Right ventricle myocardium inferior (tissue), 1 donor: ENCODE results near the gene L1CAM. TPM values are rescaled to one million over a fixed set of nuclear protein-coding genes. Genes with fewer than 3 reads are reported as not detected.

Experiments
- ATAC-seq: fragments of 200-7000 bp; cut with Tn5 transposase; one replicate; pipeline ENCODE4 v1.9.1; 2020; ENCODE audit warnings: mild to moderate bottlenecking, moderate library complexity
- DNase-seq: peaks from one replicate; pipeline ENCODE4 v3.0.0; 2021; ENCODE audit errors: missing footprints
- intact Hi-C: fragments of 100-400 bp; cut with DNase I; formaldehyde crosslinking; loops from one replicate; pipeline ENCODE4 v1.11.0; 2022
- total RNA-seq: library from RNA; stranded (reverse); fragmentation: NEBNext Ultra II Directional; extraction: Animal tissue kit (Norgen Biotek cat#: 25700); gene quantifications from one replicate; pipeline ENCODE4 v1.2.1, GENCODE V29; 2021
- donor health status: DM: no; HTN: yes; CAD: no; lungs with severe emphysema.

The L1CAM gene
- total RNA-seq, 1 donor from 2014 or later = 6.1 TPM

GRCh38 chrX:153882557-153882956 is 3.4 kb downstream of the L1CAM start:
- DNase-seq (no peak), ATAC-seq (no peak)
- intact Hi-C loops = no loop called here

- ATAC-seq = no peak
- intact Hi-C loops = no loop called here
- no peak for DNase-seq
Measured at GRCh38 chrX:153882086-153882498, 3.9 kb downstream of the L1CAM start.

GRCh38 chrX:153881281-153881680 is 4.7 kb downstream of the L1CAM start:
- DNase-seq = no peak
- intact Hi-C loops = no loop called here
- ATAC-seq = no peak

GRCh38 chrX:153880440-153880815 is 5.5 kb downstream of the L1CAM start:
- intact Hi-C loops = no loop called here
- ATAC-seq = no peak
- DNase-seq = no peak

- no peak for ATAC-seq
- intact Hi-C loops = no loop called here
- DNase-seq = no peak
Measured at GRCh38 chrX:153879741-153880439, 6.1 kb downstream of the L1CAM start.

- intact Hi-C loops = no loop called here
- no peak for DNase-seq
- ATAC-seq = no peak
Measured at GRCh38 chrX:153878969-153879653, 6.9 kb downstream of the L1CAM start.

- no peak for DNase-seq
- no peak for ATAC-seq
- intact Hi-C loops = no loop called here
Measured at GRCh38 chrX:153878345-153878744, 7.6 kb downstream of the L1CAM start.

- DNase-seq (no peak), ATAC-seq (no peak)
- intact Hi-C loops = no loop called here
Measured at GRCh38 chrX:153877571-153878261, 8.3 kb downstream of the L1CAM start.

GRCh38 chrX:153876112-153876491 is 9.9 kb downstream of the L1CAM start:
- DNase-seq (no peak), ATAC-seq (no peak)
- intact Hi-C loops = no loop called here

GRCh38 chrX:153875391-153876111 is 10.4 kb downstream of the L1CAM start:
- peak; percentile 77 for DNase-seq
- ATAC-seq = no peak
- intact Hi-C loops = no loop called here

- DNase-seq (no peak), ATAC-seq (no peak)
- intact Hi-C loops = no loop called here
Measured at GRCh38 chrX:153874366-153875125, 11.4 kb downstream of the L1CAM start.

- ATAC-seq (no peak), DNase-seq (no peak)
- intact Hi-C loops = no loop called here
Measured at GRCh38 chrX:153874085-153874365, 11.9 kb downstream of the L1CAM start.

- intact Hi-C loops = no loop called here
- no peak for DNase-seq
Measured at GRCh38 chrX:153873282-153874084, 12.5 kb downstream of the L1CAM start.

GRCh38 chrX:153871946-153872878 is 13.8 kb downstream of the L1CAM start:
- ATAC-seq = no peak
- intact Hi-C loops = no loop called here
- no peak for DNase-seq

More at GRCh38 chrX:153873282-153874084, 12.5 kb downstream of the L1CAM start:
- no peak for ATAC-seq

GRCh38 chrX:153871451-153871850 is 14.5 kb downstream of the L1CAM start:
- intact Hi-C loops = no loop called here
- DNase-seq (no peak), ATAC-seq (no peak)

GRCh38 chrX:153870791-153871360 is 15.1 kb downstream of the L1CAM start:
- ATAC-seq (no peak), DNase-seq (no peak)
- intact Hi-C loops = no loop called here

GRCh38 chrX:153870288-153870690 is 15.7 kb downstream of the L1CAM start:
- no peak for DNase-seq
- intact Hi-C loops = no loop called here

More at GRCh38 chrX:153870288-153870690, 15.7 kb downstream of the L1CAM start:
- ATAC-seq = no peak
